Erythroblast (primary cell): Measurements from ENCODE around the gene BHLHA9.

Experiments
- GATA1 ChIP-seq: IDR thresholded peaks from 2 replicates; pipeline ENCODE4 v1.6.1; 2011; ENCODE audit warnings: low read depth, mild to moderate bottlenecking, control low read depth, low read length, moderate library complexity
- POLR2A ChIP-seq: IDR thresholded peaks from 2 replicates; pipeline ENCODE4 v1.6.1; 2011; ENCODE audit warnings: mild to moderate bottlenecking, low read length

- TF ChIP-seq POLR2A (no peak), GATA1 (no peak)
Observed at GRCh38 chr17:1286379-1287106, 16.3 kb downstream of the BHLHA9 start.
